SJSA1 (cell line): ENCODE results near the gene PLA2G3. TPM values are rescaled to one million over a fixed set of nuclear protein-coding genes. Genes with fewer than 3 reads are reported as not detected.

Source experiments
- DNase-seq, 2 experiments: peaks; one replicate each; pipeline ENCODE4 v3.0.0-alpha.2; 2015 to 2020; ENCODE audit warnings: low spot score in 2 of 2, low read depth in 1 of 2
- H3K27ac ChIP-seq: fragments of 250-450 bp; sonication (Bioruptor Pico); 2 replicates; pipeline ENCODE4 v1.5.1; 2020; ENCODE audit warnings: mild to moderate bottlenecking, moderate library complexity
- H3K27me3 ChIP-seq: fragments of 250-450 bp; sonication (Bioruptor Pico); replicated peaks from 2 replicates; pipeline ENCODE4 v1.5.1; 2020; ENCODE audit warnings: mild to moderate bottlenecking, moderate library complexity
- H3K36me3 ChIP-seq: fragments of 250-450 bp; sonication (Bioruptor Pico); 2 replicates; pipeline ENCODE4 v1.5.1; 2020; ENCODE audit warnings: mild to moderate bottlenecking
- H3K4me1 ChIP-seq: fragments of 250-450 bp; sonication (Bioruptor Pico); replicated peaks from 2 replicates; pipeline ENCODE4 v1.6.1; 2021; ENCODE audit warnings: mild to moderate bottlenecking
- H3K4me3 ChIP-seq: fragments of 250-450 bp; sonication (Bioruptor Pico); 2 replicates; pipeline ENCODE4 v1.5.1; 2020; ENCODE audit warnings: mild to moderate bottlenecking
- H3K9me3 ChIP-seq: fragments of 250-450 bp; sonication (Bioruptor Pico); replicated peaks from 2 replicates; pipeline ENCODE4 v1.5.1; 2020; ENCODE audit warnings: mild to moderate bottlenecking
- total RNA-seq: library from RNA; depleted of rRNA; stranded (reverse); fragments of >200 nt; shearing (Covaris generic); gene quantifications from 2 replicates; pipeline ENCODE4 v1.2.3, GENCODE V29; 2014; rRNA removed

The PLA2G3 gene
- total RNA-seq, 1 experiment from 2014 or later = not detected

DNA sequence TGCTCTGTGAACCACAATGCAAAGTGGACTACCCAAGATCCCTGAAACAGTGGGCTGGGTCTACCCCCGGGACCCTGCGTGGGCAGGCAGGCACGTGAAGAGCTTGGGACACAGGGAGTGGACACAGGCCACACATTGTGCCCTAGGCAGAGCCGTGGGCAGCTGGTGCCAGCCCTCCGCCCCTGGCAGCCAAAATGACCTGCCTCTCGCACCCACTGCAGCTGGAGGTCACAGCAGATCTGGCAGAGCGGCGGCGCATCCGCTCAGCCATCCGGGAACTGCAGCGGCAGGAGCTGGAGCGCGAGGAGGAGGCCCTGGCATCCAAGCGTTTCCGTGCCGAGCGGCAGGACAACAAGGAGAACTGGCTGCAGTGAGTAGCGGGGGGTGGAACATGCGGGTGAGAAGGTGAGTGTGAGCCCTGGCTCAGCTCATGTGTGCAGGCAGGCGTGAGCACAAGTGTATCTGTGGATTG, 52.5 kb downstream of the PLA2G3 start:
- H3K27me3 ChIP-seq = no peaks in the 10 kb centered on the region
- peaks cover 18% of the 10 kb centered on the region for H3K4me1 ChIP-seq
- H3K36me3 ChIP-seq = peaks cover 97% of the 10 kb centered on the region

DNA sequence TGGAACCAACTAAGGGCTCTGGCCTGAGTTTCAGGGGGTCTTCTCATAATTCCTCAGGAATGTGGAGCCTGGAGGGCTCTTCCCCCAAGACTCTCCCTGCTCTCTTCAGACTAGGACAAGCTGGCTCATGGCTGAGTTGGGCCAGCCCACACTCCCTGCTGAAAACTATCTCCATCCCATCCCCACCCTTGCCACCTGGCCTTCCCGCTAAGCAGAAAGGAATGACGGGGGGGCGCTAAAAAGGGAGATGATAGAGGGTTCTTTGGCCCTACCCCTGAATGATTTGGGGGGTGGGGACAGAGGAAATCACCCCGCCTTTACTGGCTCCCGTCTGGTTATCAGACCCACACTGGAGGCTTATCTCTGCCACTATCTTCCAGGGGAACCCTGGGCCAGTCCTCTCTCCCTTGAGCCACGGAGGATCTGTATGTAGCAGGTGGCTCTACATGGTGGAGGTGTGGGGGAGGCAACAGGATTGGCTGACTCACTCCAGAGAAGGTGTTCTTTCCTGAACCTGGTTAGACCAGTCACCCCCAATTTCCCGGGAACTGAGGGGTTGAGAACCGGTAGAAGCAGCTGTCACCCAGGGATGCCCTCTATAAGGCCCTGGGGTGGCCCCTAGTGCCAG, 53.5 kb downstream of the PLA2G3 start:
- Histone ChIP-seq H3K4me1 (peaks cover 27% of the 10 kb centered on the region), H3K9me3 (no peaks in the 10 kb centered on the region), H3K27ac (no peak overlapping the region), H3K4me3 (no peak overlapping the region), H3K27me3 (no peaks in the 10 kb centered on the region), H3K36me3 (peaks cover 91% of the 10 kb centered on the region)
- no peak for DNase-seq

More for the DNA sequence above, 52.5 kb downstream of the PLA2G3 start:
- no peak overlapping the region for H3K27ac ChIP-seq
- no peak overlapping the region for H3K4me3 ChIP-seq
- DNase-seq = no peak
- no peaks in the 10 kb centered on the region for H3K9me3 ChIP-seq

DNA sequence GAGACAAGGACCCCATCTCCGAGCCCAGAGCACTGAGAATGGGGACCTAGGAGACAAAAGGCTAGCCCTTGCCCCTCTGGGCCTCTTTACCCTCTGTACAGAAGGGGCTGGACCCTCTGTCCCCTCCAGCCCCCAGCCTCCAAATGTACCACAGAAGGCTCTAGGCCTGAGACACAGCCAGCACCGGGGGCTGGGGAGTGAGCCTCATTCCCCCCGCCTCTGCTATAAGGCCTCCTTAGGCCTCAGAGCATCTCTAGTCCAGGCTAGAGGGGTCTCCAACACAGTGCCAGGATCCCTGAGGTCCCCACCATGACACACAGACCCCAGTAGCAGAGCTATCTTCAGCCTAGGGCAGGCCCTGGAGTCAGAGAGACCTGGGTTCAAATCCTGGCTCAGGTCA, 54.4 kb downstream of the PLA2G3 start:
- Histone ChIP-seq H3K27ac (no peak overlapping the region), H3K9me3 (no peaks in the 10 kb centered on the region), H3K27me3 (no peaks in the 10 kb centered on the region), H3K4me1 (peaks cover 29% of the 10 kb centered on the region), H3K4me3 (no peak overlapping the region), H3K36me3 (peaks cover 89% of the 10 kb centered on the region)
- DNase-seq = no peak

DNA sequence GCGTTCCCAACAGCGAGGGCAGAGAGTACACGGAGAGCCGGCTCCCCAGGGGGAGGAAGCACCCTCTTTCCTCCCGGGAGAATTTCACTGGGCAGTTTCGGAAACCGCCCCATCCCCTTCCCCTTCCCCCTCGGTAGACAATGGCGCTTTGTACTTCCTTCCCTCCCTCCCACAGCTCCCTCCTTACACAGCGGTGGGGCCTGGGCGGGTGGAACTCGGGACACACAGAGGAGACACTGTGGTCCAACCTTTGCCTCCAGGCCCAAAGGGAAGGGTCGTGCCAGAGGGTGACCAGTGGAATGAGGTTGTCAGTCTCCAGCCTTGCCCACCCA, 54.8 kb downstream of the PLA2G3 start:
- Histone ChIP-seq H3K36me3 (peaks cover 84% of the 10 kb centered on the region), H3K4me1 (peaks cover 32% of the 10 kb centered on the region), H3K9me3 (no peaks in the 10 kb centered on the region), H3K27me3 (no peaks in the 10 kb centered on the region), H3K27ac (no peak overlapping the region), H3K4me3 (peak overlapping the region; percentile 38)
- DNase-seq = no peak

DNA sequence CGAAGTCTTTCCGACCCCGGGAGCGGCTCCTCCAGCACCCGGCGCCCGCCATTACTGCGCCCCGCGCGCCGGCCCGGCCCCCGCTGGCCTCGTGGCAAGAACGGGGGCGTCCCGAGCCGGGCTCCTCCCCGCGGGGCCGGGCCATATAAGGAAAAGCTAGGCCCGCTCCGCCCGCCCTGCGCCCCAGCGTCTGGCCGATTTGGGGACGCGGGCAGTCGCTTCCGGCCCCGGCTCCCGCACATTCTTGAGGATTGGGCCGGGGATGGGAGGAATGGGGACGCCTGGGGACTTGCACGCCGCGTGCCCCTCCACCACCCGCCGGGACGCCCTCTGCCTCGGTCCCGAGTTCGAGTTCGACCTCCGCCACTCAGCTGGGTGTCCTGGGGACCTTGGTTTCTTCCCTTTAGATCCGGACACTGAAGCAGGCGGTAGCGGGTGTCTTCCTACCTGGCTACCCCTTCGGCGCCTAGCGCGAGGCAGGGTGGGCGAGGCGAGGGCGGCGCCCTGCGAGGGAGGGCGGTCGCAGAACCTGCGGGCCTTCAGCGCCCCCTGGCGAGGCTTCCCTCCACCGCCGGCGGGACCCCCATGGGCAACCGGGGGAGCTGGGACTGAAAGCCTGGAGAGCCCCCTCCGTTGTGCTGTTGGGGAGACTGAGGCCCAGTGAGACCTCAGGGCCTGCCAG, 55.4 kb downstream of the PLA2G3 start:
- peak; percentile 57 to 76 for DNase-seq
- Histone ChIP-seq H3K4me3 (peak overlapping the region; percentile 38), H3K27ac (peak overlapping the region; percentile 50), H3K9me3 (no peaks in the 10 kb centered on the region), H3K4me1 (peaks cover 34% of the 10 kb centered on the region), H3K36me3 (peaks cover 81% of the 10 kb centered on the region), H3K27me3 (no peaks in the 10 kb centered on the region)

Other genes starting within 250 kb of the PLA2G3 start
- gene MORC2, start 171.7 kb downstream of the PLA2G3 start, total RNA-seq = 14.6 and 22.1 TPM in 2 replicates
- gene TUG1, start 171.2 kb downstream of the PLA2G3 start, total RNA-seq = 47.4 and 73.0 TPM in 2 replicates
- gene SMTN, start 59.2 kb downstream of the PLA2G3 start, total RNA-seq = 121 and 155 TPM in 2 replicates
- gene SELENOM, start 32.9 kb downstream of the PLA2G3 start, total RNA-seq = 373 and 601 TPM in 2 replicates
- gene INPP5J, start 17.5 kb downstream of the PLA2G3 start, total RNA-seq = 0.13 and 0.21 TPM in 2 replicates
- gene RNF185, start 19.7 kb upstream of the PLA2G3 start, total RNA-seq = 25.4 and 34.8 TPM in 2 replicates
- 18.6 and 21.8 TPM in 2 replicates for gene LIMK2, start 71.8 kb upstream of the PLA2G3 start, total RNA-seq
- gene PIK3IP1, start 152.0 kb upstream of the PLA2G3 start, total RNA-seq = 1.3 and 2.2 TPM in 2 replicates
- 14.7 and 14.9 TPM in 2 replicates for gene PATZ1, start 205.8 kb upstream of the PLA2G3 start, total RNA-seq